ENCODE results near the gene PPP3R1.

Gene PPP3R1

GRCh38 chr2:68157002-68157401, 95.3 kb downstream of the PPP3R1 start:
- FAIRE-seq (no peak), DNase-seq (ENCODE audit: insufficient read length, low spot score) (peak; percentile 59)

- DNase-seq (ENCODE audit: insufficient read length, low spot score): no peak
- FAIRE-seq: no peak
Measured at GRCh38 chr2:68156419-68156818, 95.9 kb downstream of the PPP3R1 start.

DNA sequence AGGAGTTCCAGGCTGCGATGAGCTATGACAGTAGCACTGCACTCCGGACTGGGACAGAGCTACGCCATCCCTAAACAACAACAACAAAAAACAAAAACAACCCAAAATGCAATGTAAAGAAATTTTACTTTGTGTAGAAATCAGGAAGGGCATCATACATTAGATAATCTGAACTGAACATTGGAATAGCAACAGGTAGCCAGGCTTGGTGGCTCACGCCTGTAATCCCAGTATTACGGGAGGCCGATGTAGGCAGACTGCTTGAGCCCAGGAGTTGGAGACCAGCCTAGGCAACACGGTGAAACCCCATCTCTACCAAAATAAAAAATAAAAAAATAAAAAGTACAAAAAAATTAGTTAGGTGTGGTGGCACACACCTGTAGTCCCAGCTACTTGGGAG, 96.7 kb downstream of the PPP3R1 start:
- no peak for DNase-seq (ENCODE audit: insufficient read length, low spot score)
- FAIRE-seq: no peak

DNA sequence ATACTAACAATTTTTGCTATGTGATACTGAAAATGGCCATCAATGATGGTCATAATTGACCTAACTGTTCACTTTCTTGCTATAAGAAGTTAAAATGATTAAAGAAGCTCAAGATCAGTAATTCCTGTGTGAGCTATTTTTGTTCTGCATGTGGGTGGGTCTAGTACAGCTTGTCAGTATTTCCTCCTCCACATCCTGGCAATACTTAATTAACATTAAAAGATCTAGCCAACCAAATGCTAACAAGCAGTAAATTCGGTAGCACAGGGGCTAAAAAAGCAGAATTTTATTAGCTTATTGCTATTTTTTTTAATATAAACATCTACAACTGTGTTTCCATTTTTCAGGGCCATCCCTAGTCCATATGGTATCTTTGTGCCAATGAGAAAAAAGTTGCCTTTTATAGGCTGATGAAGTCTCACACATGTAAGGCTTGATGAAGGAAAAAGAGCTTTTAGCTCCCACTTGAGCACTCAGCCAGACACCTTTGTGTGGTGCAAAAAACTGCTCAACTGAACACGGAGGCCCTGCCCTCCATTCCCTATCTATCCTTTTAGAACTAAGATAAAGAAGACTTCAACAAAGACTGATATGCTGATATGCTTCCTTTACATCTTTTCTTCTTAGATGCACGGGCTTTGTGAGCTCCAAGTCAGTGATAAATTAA, 99.5 kb downstream of the PPP3R1 start:
- no peak for DNase-seq (ENCODE audit: insufficient read length, low spot score)
- no peak for FAIRE-seq

- no peak for FAIRE-seq
Measured at GRCh38 chr2:68151037-68151436, 101.3 kb downstream of the PPP3R1 start.

DNA sequence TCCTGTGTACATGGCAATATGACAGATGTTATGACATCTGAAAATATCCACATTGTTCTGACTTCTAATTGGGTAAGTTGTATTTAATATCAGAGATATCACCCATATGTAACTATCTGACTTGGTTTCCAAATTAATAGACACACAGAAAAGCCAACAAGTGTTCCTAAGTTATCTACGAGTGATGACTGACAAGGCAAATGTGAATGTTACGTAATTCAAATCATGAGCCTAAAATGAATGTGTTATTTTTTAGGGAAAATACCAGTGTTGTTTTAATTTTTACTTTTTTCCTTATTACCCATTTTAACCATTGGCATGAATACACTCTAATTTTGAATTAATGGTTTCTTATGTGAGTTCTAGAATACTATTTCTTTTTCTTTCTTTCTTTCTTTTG, 110.5 kb downstream of the PPP3R1 start:
- DNase-seq (ENCODE audit: insufficient read length, low spot score) (no peak), FAIRE-seq (no peak)

More at GRCh38 chr2:68151037-68151436, 101.3 kb downstream of the PPP3R1 start:
- no peak for DNase-seq (ENCODE audit: insufficient read length, low spot score)

DNA sequence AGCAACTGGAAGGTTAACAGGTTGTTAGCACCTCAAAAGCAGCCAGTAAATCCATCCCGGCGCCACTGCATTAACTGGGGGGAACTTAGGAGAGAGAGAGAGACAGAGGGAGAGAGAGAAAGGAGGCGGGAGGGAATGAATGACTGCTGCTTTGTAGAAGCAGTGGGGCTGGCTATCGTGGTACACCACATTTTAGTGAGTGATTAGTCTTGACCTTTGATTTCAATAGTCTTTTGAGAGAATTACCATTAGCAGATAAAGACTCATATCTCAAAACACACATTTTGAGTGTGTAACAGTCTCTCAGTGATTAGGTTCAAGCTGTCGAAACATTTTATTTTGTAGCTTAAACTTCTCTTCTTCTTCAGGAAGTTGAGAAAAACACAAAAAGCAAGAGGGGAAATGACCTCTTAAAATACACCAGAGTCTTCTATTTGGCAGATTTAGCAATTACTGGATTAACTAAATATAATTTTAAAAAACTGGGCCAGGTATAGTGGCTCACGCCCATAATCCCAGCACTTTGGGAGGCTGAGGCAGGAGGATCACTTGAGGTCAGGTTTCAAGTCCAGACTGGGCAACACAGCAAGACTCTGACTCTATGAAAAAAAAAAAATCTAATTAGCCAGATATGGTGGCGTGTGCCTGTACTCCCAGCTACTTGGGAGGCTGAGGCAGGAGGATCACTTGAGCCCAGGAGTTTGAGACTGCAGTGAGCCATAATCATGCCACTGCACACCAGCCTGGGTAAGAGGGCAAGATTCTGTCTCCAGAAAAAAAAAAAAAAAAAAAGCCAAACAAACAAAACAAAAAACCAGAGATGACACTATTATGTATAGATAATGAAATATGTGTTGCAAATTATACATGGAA, 116.6 kb downstream of the PPP3R1 start:
- DNase-seq (ENCODE audit: insufficient read length, low spot score): no peak
- FAIRE-seq: no peak

GRCh38 chr2:68134554-68134953, 117.8 kb downstream of the PPP3R1 start:
- no peak for DNase-seq (ENCODE audit: insufficient read length, low spot score)
- no peak for FAIRE-seq

DNA sequence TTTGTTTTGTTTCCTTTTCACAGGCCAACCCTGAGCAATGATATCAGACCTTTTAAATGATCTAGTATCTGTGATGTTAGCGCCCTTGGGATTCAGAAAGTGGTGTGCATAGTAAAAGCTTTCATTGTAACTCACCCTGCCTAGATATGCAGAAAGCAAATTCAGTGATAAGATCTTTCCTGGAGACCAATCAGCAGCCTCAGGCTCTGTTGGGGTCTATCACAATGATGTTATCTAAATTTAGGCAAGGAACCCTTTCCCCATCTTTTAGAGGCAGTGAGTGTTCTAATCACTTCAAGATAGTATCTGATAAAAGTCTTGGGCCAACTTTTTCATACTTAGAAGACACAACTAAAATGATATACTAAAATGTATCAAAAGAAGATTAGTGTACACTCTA, 118.2 kb downstream of the PPP3R1 start:
- no peak for FAIRE-seq
- DNase-seq (ENCODE audit: insufficient read length, low spot score): no peak

Data from HTR-8/SVneo (cell line).